SK-N-SH (cell line): ENCODE data around the gene QSOX2.

ENCODE experiments used
- GATA2 ChIP-seq: sonication (generic); formaldehyde crosslinking; IDR thresholded peaks from 2 replicates; pipeline ENCODE4 v1.5.0; 2020; ENCODE audit warnings: mild to moderate bottlenecking, missing genetic modification reagents
- MXI1 ChIP-seq: IDR thresholded peaks from 2 replicates; pipeline ENCODE4 v1.6.1; 2012; ENCODE audit warnings: mild to moderate bottlenecking, low read depth, low read length, improper control_type of control experiment
- NFIC ChIP-seq: IDR thresholded peaks from 2 replicates; pipeline ENCODE4 v1.4.0; 2012; ENCODE audit warnings: borderline replicate concordance
- POLR2AphosphoS5 ChIP-seq: IDR thresholded peaks from 2 replicates; pipeline ENCODE4 v1.6.1; 2012; ENCODE audit warnings: low read depth, low read length
- RCOR1 ChIP-seq: fragments of 150-350 bp; IDR thresholded peaks from 2 replicates; pipeline ENCODE4 v1.6.1; 2017; ENCODE audit warnings: antibody characterized with exemption, low read length
- ZBTB33 ChIP-seq: IDR thresholded peaks from 2 replicates; pipeline ENCODE4 v1.4.0; 2012; ENCODE audit warnings: low read depth, borderline replicate concordance
- TF ChIP-seq, protein P1 (sequence below): fragments of 200-600 bp; sonication (generic); IDR thresholded peaks from 2 replicates; pipeline ENCODE4 v1.6.1; 2017; ENCODE audit warnings: antibody characterized with exemption, mild to moderate bottlenecking, moderate library complexity

GRCh38 chr9:136189394-136190236, 56.0 kb downstream of the QSOX2 start:
- TF ChIP-seq RCOR1: no peak
- TF ChIP-seq, protein P1, sequence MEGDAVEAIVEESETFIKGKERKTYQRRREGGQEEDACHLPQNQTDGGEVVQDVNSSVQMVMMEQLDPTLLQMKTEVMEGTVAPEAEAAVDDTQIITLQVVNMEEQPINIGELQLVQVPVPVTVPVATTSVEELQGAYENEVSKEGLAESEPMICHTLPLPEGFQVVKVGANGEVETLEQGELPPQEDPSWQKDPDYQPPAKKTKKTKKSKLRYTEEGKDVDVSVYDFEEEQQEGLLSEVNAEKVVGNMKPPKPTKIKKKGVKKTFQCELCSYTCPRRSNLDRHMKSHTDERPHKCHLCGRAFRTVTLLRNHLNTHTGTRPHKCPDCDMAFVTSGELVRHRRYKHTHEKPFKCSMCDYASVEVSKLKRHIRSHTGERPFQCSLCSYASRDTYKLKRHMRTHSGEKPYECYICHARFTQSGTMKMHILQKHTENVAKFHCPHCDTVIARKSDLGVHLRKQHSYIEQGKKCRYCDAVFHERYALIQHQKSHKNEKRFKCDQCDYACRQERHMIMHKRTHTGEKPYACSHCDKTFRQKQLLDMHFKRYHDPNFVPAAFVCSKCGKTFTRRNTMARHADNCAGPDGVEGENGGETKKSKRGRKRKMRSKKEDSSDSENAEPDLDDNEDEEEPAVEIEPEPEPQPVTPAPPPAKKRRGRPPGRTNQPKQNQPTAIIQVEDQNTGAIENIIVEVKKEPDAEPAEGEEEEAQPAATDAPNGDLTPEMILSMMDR: no peak
- TF ChIP-seq NFIC: no peak
- no peak for TF ChIP-seq GATA2 (CRISPR knock-in tag)
- no peak for TF ChIP-seq POLR2AphosphoS5
- TF ChIP-seq ZBTB33: no peak
- no peak for TF ChIP-seq MXI1
